HG03460 (cell line): ENCODE results near the gene SOX14.

ENCODE experiments used
- ATAC-seq: cut with Tn5 transposase; IDR thresholded peaks from one replicate; pipeline ENCODE4 v1.9.1; 2021; ENCODE audit not compliant: unreplicated experiment

Gene SOX14

DNA sequence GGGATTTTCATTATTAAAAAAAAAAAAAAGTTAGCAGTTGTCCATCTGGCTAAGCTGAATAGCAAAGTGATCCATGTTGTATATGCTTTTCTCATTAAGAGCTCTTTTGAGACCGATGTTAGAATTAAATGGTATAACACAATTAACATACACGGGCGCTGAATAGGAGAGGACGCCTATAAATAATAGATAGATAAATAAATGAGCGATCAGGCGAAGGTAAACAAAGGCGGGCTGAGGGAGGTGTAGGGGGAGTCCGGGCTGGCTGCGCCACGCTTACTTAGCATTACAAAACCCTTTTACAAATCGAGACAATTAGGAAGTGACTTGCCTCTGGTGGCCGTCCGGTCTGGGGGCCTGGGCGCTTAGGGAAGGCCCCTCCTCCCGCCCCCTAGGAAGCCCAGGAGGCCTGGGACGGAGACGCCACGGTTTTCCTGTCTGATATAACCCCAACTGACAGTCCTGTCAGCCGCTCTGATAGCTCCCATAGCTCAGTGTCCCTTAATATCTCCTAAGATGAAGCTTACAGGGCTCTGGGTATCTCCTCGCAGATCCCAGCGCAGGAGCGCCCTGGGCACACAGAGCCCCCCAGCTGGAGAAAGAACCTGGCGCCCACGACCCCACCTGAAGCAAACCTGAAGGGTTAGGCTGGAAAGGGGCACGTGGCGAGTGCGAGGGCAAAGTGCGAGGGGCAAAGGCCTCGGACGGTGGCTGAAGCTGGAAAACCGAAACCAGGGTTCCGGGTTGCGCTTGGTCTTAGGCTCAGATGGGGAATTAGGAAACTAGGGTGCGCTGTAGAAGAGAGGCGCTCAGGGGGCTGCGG is 3.6 kb downstream of the SOX14 start:
- ATAC-seq: no peak

DNA sequence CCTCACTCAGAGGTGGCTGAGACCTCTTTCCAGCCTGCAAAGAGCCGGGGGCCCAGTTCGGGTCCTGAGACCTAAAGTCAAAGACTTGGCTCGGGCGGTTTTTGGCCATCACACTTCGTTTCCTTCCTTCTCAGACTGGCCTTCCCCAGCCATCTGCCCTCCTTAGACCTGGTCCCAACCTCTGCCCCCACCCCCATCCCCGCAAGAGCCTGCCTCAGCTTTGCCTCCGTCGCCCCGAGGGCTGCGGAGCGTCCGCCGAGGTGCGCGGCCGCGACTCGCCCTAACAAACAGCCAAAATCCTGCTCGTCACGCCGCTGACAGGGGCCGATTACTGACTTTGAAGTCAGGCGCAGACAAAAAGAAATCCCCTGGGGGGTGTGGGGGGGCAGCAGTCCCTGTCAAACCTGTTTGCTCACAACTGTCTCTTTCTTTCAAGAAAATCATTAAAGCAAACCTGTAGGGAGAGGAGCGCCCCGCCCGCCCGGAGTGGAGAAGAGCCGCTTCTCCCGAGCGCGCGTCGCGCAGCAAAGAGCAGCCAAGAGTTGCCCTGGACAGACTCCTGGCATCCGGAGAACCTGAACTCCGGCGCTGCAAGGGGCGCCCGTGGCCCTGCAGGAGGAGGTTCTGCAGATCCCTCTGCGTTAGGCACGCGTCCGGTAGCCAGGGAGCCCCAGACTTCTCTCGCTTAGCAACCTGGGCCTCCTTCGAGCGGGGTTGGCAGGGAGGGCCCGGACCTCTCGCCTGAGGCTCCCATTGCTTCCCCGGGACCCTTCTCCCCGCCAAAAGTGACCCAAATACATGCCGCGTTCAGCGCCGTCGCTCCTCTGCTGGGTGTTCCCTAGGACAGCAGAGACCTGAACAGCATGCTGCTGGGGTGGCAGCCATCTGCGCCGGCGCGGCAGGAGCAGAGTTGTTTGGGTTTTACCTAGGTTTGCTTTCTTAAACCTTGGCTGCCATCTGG is 4.5 kb downstream of the SOX14 start:
- no peak for ATAC-seq

DNA sequence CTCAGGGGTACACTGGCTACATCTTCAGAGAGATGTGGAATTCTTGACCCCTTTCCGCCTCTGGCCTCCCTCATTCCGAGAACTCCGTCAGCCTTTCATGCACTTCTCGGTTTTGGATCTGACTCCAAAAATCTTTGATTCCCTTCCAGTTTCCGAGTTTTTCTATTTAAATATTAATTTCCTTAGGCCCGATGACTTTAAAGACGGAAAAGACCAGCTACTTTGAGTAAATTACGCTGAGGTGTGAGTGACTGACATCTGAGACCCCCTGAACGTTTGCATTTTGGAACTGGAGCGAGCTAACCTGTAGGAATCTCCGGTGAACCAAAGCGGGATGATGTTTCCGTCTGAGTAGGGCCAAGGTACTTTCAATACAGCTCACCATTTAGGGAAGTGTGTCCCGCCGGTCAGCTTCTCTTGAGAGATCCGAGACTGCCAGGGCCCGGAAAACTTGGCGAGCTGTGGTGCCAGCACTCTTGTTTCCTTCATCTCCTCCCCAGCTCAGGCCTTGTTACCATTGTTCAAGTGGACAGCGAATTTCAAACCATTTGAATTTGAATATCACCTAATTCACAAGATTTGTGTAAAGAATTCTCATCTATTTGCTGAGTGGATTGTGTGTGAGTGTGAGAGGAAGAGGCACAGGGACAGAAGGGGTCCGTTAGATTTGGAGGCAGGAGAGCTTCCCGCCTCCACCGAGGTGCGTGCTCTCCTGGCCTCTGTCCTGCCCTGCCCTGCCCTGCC is 5.4 kb downstream of the SOX14 start:
- ATAC-seq: no peak

DNA sequence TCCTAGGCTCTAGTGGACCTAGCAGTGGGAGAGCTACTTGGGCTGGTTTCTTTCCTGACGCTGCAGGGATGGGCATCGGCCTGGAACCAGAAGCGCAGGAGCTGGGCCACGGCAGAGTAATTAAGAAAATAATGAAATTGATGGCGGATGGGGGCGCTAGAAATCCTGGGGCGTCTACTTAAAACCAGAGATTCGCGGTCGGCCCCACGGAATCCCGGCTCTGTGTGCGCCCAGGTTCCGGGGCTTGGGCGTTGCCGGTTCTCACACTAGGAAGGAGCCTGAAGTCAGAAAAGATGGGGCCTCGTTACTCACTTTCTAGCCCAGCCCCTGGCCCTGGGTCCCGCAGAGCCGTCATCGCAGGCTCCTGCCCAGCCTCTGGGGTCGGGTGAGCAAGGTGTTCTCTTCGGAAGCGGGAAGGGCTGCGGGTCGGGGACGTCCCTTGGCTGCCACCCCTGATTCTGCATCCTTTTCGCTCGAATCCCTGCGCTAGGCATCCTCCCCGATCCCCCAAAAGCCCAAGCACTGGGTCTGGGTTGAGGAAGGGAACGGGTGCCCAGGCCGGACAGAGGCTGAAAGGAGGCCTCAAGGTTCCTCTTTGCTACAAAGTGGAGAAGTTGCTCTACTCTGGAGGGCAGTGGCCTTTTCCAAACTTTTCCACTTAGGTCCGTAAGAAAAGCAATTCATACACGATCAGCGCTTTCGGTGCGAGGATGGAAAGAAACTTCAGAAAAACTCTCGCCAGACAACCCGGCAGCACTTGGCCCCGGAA is 6.1 kb downstream of the SOX14 start:
- ATAC-seq: no peak

DNA sequence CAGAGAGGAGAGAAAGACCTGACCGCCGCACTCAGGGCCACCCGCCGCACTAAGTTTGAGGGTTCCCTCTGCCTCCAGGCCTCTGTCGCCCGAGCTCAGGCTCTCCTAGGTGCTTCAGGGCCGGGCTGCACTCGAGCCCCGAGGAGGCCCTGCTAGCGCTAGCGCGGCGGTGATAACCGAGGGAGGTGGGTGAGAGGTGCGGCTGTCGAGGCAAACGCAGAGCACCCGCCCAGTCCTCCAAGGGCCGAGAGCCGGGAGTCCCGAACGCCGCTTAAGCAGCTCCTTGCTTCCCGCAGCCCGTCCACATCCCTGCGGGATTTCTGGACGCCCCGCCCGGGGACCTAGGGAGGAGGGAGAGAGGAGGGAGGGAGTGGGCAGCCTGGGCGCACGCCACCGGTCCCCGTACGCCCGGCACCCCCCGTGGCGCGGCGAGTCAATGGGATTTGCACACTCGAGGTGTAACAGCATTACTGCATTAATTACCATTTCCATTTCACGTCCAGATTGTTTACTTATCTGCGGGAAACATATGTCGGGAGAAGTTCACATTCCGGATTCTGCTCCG is 6.8 kb downstream of the SOX14 start:
- no peak for ATAC-seq

DNA sequence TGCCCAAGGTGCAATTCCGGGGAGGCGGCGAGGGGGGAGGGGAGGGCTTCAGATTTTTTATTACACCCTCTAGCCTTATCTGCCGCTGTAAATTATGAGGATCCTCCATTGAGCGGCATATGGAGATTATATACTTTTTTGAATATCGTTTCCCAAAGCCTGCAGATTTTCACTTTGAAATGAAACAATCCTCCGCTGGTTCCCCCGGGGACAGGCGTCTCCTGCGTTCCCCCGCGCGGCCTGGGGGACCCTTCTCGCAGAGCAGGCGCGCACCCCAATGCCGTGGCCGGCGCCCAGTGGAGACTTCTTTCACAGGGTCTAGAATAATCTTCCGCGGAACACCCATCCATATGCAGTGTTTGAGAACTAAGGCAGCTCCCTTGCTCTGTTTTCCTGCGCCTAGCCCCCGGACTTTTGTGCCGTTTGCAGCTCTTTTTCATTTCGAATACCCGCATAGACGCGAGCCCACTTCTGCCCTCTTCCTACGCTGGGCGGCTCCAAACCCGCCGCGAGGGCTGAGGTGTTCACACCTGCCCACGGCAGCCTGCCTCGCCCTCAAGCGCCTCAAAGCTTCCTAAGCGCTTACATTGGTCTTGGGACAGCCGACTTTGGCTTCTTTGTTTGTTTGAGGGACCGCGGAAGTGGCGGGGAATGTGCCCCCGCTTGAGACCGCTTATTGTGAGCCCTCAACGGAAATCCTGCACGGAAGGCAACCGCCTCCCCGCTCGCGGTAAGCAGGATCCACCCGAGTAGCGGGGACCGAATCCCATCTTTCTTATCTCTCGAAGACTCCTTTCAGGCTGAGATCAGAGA is 7.5 kb downstream of the SOX14 start:
- no peak for ATAC-seq

DNA sequence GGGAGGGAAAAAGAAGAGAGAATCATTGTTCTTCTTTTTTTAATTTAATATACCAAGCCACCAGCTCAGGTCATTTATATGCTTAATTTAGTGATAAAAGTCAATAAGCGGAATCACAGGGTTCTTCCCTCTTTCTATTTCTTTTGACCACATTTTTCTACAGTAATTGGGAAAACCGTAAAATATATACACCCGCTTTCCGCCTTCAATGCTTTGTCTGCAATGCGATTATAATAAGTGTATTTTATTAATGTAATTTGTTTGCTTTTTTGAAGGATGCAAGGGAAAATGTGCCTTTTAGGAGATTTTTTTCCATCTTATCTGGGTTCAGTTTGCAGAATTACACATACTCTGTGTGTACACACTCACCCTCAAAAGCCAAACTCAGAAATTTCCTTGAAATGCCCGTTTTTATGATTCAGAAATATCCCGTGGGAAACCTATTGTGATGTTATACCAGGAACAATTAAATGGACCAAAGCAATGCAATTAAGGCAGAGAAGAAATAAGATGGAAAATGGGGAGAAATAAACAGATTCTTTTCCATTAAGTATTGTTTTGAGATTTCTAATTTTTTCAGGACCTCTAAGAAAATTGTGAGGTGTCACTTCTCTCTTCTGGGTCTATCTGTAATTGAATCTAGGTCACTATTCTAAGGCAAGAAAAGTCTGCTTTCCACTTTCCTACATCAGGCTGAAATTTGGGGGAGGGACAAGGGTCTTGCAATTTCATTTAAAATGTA is 8.3 kb downstream of the SOX14 start:
- no peak for ATAC-seq

DNA sequence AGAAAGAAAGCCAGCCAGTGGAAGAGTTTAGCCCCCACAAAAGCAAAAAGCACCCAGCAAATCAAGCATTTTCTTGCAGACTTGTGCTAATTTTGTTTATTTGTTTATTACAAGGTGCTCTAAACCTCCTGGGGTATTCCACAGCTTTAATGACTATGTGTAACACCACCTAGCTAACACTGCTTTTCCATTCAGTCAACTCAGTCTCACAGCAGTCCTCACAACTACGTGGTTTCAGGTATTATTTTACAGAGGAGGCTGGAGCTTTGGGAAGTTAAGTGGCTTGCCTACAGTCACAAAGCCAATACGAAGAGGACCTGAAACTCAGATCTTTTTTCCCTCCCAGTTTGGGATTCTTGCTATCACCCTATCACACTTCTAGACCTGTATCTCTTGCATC is 14.8 kb downstream of the SOX14 start:
- ATAC-seq: no peak

DNA sequence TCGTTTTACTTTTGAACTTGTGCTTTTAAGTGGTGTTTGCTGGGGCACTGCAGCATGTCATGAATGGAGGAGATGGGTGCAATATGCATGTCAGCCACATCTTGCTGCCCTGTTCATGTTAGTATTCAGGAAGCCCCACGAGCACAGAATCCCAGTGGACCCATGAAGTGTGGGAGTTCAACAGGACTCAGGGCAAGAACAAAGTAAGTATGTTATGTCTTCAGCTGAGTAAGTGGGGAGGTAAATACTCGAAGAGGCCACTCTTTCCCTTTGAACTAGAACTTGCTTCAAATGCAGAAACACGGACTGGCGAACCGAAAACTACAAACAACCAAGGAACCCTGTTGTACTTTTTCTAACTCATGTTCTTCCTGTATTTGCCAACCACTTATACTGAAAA is 23.4 kb downstream of the SOX14 start:
- ATAC-seq: no peak

DNA sequence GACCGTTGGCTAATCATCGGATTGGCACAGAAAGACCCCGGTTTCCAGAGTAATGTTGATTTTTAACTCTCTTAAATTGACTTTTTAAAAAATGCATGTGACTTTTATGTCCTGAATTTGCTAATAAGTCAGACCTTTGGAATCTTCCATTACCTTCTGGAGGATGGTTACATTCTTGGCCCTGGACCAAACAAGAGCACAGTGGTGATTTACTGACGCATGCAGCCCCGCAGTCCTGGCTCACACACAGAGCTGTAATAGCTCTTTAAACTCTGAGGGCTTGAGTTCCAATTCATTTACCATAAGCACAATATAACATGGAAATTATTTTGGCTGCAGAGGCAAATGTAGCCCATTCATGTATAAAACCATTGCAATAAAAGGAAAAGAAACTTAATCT is 25.1 kb downstream of the SOX14 start:
- ATAC-seq: no peak

DNA sequence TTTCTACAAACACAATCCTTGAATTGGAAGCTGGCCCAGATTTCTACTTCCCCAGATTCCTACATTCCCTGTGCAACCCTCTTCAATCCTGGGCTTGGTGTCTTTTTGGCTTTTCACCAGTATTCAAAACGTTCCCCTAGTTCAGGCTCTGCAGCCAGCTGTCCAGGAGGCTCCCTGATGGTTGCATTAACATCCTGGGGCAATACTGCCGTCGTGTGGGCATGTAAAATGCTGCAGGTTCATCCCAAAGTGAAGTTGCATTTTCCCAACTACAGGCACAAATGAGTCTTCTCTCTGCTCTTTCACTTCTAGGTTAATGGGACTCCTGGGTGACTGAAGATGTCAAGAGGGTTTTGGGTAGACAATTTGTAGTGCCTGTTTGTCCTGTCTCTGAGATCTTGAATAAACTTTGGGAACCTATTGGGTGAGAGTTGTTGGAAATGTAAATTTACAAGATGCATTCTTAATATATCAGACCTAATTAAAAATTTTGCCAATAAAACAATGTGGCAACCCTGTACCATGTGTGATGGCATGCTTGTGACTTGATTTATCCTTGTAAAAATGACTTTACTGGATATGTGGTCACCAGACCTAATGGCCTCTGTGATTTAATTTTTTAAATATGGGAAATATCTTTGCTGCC is 28.6 kb downstream of the SOX14 start:
- no peak for ATAC-seq

DNA sequence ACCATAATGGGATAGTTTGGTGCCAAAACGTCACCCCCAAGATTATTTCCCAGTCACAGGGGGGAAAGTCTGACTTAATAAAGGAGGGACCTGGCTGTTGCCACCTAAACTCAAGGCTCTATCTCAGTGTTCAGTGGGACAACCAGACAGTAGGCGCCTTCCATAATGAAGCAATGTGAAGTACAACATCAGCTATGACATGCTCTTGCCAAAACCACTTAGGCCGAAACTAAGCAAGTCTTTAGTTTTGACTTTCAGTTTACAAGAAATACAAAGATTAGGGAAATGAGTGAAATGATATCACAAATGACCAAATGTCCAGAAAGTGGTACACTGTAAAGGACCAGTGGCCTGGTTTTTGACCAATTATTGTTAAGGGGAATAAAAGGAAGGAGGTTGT is 32.9 kb downstream of the SOX14 start:
- ATAC-seq: no peak

DNA sequence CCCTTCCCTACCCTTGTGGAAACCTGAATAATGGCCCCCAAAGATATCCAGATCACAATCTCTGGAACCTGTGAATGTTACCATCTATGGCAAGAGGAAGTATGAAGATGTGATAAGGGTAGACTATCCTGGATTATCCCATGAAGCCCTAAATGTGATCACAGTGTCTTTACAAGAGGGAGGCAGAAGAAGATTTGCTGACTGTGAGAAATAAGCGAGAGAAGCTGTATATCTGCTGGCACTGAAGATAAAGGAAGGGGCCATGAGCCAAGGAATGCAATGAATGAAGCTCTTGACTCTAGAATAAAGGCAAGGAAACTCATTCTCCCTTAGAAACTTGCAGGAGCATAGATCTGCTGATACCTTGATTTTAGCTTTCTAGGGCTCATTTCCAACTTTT is 39.1 kb downstream of the SOX14 start:
- no peak for ATAC-seq

DNA sequence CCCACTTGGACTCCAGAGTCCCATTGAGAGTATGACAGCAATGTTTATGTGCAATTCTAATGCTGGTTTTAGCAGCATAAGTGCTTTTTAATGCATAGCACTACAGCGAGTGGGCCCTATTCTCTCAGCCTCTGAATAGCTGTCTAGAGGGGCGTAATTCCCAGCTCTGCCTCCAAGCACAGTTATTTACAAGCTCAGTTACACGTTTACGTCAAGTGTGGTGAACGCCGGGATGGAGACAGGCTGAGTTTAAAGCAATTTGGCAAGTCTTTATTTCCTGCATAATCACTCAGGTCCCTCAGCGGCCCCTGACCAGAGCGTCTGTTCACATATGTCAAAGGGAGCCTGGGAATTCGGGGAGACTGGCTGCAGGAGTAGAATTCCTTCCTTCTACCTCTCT is 43.9 kb downstream of the SOX14 start:
- ATAC-seq: no peak

DNA sequence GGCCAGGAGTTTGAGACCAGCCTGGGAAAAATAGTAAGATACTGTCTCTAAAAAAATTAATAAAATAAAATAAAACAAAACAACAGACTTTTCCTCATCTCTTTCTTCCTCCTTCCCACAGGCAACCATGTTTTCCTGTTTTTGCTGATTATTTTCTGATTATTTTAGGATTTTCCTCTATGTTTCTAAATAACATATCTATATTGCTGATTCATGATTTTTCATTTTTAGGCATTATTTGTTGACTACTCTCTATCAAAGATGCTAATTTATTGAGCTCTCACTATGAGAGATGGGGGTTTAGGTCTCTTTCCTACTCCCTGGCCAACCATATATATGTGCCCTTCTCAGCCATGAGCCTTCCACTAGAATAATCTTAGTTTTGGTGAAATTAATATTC is 45.4 kb downstream of the SOX14 start:
- ATAC-seq: no peak

DNA sequence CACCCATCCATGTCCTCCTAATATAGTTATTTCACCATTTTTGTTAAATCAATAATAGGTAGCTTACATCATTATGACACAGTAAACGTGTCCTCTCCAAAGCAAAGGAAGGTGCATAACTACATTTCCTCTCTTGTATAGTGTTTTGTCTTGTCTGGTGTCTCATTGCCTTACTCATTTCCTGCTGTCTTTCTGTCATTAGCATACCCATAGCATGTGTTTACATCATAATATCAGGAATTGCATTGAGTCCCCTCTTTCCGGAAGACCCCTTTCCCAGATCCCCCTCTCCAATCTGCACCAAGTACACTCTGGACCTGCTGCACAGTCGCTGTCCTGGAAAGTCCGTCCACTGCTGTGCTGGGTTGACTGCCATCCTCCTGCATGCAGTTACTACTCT is 47.9 kb downstream of the SOX14 start:
- no peak for ATAC-seq

DNA sequence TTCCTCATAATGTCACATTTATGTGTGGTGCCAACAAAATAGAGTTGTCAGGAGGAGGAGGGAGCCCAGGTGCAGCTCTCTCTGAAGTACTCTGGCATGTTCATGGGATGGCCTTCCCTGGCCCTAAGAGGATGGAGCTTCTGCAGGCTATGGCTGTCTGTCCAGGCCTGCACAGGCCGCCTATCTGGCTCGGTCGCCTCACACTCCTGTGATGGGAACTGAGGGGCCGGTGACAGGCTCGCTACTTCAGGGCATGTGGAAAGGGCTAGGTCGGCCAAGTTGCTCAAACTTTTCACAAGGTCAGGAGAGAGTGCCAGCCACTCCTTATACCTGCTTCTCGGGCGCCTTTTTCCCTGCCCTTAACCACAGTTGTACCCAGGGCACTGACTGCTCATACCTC is 51.1 kb downstream of the SOX14 start:
- no peak for ATAC-seq
